CD1c-positive myeloid dendritic cell (primary cell): ENCODE measurements around the gene ATF7.

ENCODE experiments used
- DNase-seq: peaks from one replicate; pipeline ENCODE4 v3.0.0-alpha.2; 2016; ENCODE audit errors: extremely low spot score

Gene ATF7

DNA sequence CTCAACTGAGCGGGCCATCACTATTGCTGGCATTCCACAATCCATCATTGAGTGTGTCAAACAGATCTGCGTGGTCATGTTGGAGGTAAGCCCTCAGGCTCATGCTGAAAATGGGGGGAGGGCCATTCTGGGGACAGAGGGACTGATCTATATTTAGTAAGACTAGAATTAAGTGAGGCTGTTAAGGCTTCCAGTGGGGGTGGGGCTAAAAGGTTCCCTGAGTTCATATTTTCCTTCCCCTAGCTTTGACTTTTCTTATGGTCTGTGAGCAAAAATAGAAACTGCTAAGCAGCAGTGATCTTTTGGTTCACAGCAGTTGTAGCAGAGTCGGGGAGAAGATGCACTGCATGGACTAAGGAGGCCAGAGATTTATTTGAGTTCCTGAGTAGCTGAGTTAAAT, 165.1 kb downstream of the ATF7 start:
- no peak for DNase-seq

DNA sequence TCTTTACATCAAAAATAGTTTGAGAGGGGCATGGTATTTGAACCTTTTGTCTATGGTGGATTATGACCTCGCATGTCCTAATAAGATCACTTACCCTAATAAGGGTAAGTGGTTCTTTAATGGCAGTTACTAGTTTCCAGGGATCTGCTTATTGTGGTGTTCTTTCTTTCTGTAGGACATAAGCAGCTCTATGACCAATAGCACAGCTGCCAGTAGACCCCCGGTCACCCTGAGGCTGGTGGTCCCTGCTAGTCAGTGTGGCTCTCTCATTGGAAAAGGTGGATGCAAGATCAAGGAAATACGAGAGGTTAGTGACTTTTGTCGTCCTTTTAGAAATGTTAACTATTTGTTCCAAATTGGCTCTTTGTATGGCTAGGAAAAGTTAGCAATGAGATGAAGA, 167.1 kb downstream of the ATF7 start:
- DNase-seq = no peak
